ENCODE data around the gene EVX1. TPM values are rescaled to one million over a fixed set of nuclear protein-coding genes. Genes with fewer than 3 reads are reported as not detected.

EVX1 gene
- total RNA-seq, 1 experiment from 2014 or later, result not detected

GRCh38 chr7:27202018-27202861 is 40.4 kb upstream of the EVX1 start:
- H3K9me3 Mint-ChIP-seq (ENCODE audit: unreplicated experiment), result no peaks in the 10 kb centered on the region
- no peaks in the 10 kb centered on the region for H3K36me3 Mint-ChIP-seq (ENCODE audit: insufficient read depth, unreplicated experiment)
- TF ChIP-seq CTCF (IDR thresholded peaks at IDR 0.05; ENCODE audit: insufficient read depth in 1 of 2, low read depth in 1 of 2, low read length in 1 of 2, severe bottlenecking in 1 of 2, unreplicated experiment in 1 of 2), result no peak
- H3K27ac Mint-ChIP-seq (ENCODE audit: unreplicated experiment), result no peak overlapping the region
- ChIA-PET CTCF (no interaction called here), POLR2A (no interaction called here)
- Histone ChIP-seq H3K4me3 (ENCODE audit: low read depth, low read length) (no peak overlapping the region), H3K36me3 (ENCODE audit: control insufficient read depth, insufficient read depth, low read length) (no peaks in the 10 kb centered on the region), H3K9me3 (no peaks in the 10 kb centered on the region), H3K27me3 (replicated peaks; ENCODE audit: control insufficient read depth, insufficient read depth, low read length) (peaks cover 2% of the 10 kb centered on the region), H3K4me1 (peaks cover 8% of the 10 kb centered on the region)
- intact Hi-C loops (cut with micrococcal nuclease; ENCODE audit: unreplicated experiment), result no loop called here
- H3K4me3 Mint-ChIP-seq (ENCODE audit: unreplicated experiment), result no peak overlapping the region
- no peak for DNase-seq
- peaks cover 16% of the 10 kb centered on the region for H3K27me3 Mint-ChIP-seq (ENCODE audit: insufficient read depth, unreplicated experiment)
- H3K4me1 Mint-ChIP-seq (ENCODE audit: low read depth, unreplicated experiment), result no peaks in the 10 kb centered on the region
- BruUV-seq (replicated peaks), result no TSS peak

- ChIA-PET POLR2A (no interaction called here), CTCF (no interaction called here)
- Mint-ChIP-seq H3K4me1 (ENCODE audit: low read depth, unreplicated experiment) (no peaks in the 10 kb centered on the region), H3K4me3 (ENCODE audit: unreplicated experiment) (no peak overlapping the region), H3K9me3 (ENCODE audit: unreplicated experiment) (no peaks in the 10 kb centered on the region), H3K27me3 (ENCODE audit: insufficient read depth, unreplicated experiment) (peaks cover 11% of the 10 kb centered on the region), H3K36me3 (ENCODE audit: insufficient read depth, unreplicated experiment) (no peaks in the 10 kb centered on the region), H3K27ac (ENCODE audit: unreplicated experiment) (no peak overlapping the region)
- peaks cover 2% of the 10 kb centered on the region for H3K27me3 ChIP-seq (replicated peaks; ENCODE audit: control insufficient read depth, insufficient read depth, low read length)
- DNase-seq, result no peak
- BruUV-seq (replicated peaks), result no TSS peak
- intact Hi-C loops (cut with micrococcal nuclease; ENCODE audit: unreplicated experiment), result no loop called here
- TF ChIP-seq CTCF (IDR thresholded peaks at IDR 0.05; ENCODE audit: insufficient read depth in 1 of 2, low read depth in 1 of 2, low read length in 1 of 2, severe bottlenecking in 1 of 2, unreplicated experiment in 1 of 2), result no peak
- peaks cover 8% of the 10 kb centered on the region for H3K4me1 ChIP-seq
- no peaks in the 10 kb centered on the region for H3K36me3 ChIP-seq (ENCODE audit: control insufficient read depth, insufficient read depth, low read length)
- H3K4me3 ChIP-seq (ENCODE audit: low read depth, low read length), result no peak overlapping the region
- no peaks in the 10 kb centered on the region for H3K9me3 ChIP-seq
Observed at GRCh38 chr7:27202862-27203134, 39.8 kb upstream of the EVX1 start.

- peaks cover 8% of the 10 kb centered on the region for H3K4me1 ChIP-seq
- ChIA-PET CTCF (no interaction called here), POLR2A (no interaction called here)
- no peaks in the 10 kb centered on the region for H3K36me3 ChIP-seq (ENCODE audit: control insufficient read depth, insufficient read depth, low read length)
- no peak overlapping the region for H3K4me3 Mint-ChIP-seq (ENCODE audit: unreplicated experiment)
- peaks cover 2% of the 10 kb centered on the region for H3K27me3 ChIP-seq (replicated peaks; ENCODE audit: control insufficient read depth, insufficient read depth, low read length)
- no TSS peak for BruUV-seq (replicated peaks)
- peaks cover 4% of the 10 kb centered on the region for H3K4me1 Mint-ChIP-seq (ENCODE audit: low read depth, unreplicated experiment)
- no peaks in the 10 kb centered on the region for H3K9me3 ChIP-seq
- no peak for DNase-seq
- H3K27ac Mint-ChIP-seq (ENCODE audit: unreplicated experiment), result no peak overlapping the region
- no peaks in the 10 kb centered on the region for H3K9me3 Mint-ChIP-seq (ENCODE audit: unreplicated experiment)
- H3K36me3 Mint-ChIP-seq (ENCODE audit: insufficient read depth, unreplicated experiment), result no peaks in the 10 kb centered on the region
- H3K4me3 ChIP-seq (ENCODE audit: low read depth, low read length), result no peak overlapping the region
- TF ChIP-seq CTCF (IDR thresholded peaks at IDR 0.05; ENCODE audit: insufficient read depth in 1 of 2, low read depth in 1 of 2, low read length in 1 of 2, severe bottlenecking in 1 of 2, unreplicated experiment in 1 of 2), result no peak
- intact Hi-C loops (cut with micrococcal nuclease; ENCODE audit: unreplicated experiment), result no loop called here
- peaks cover 5% of the 10 kb centered on the region for H3K27me3 Mint-ChIP-seq (ENCODE audit: insufficient read depth, unreplicated experiment)
Observed at GRCh38 chr7:27203365-27203953, 39.1 kb upstream of the EVX1 start.

Data from Caco-2 (cell line).